Measurements from ENCODE around the gene CDH10.

- TF ChIP-seq CTCF (conservative IDR thresholded peaks at IDR 0.05; ENCODE audit: low read depth in 2 of 2) (no peak), STAT1 (IDR thresholded peaks at IDR 0.05; ENCODE audit: unreplicated experiment) (no peak), EZH2 (IDR thresholded peaks at IDR 0.05; ENCODE audit: low read depth, unreplicated experiment) (no peak), JUNB (IDR thresholded peaks at IDR 0.05; ENCODE audit: unreplicated experiment) (no peak), CREB1 (CRISPR knock-in tag; IDR thresholded peaks at IDR 0.05; ENCODE audit: low read depth) (no peak), POLR2AphosphoS5 (IDR thresholded peaks at IDR 0.05; ENCODE audit: low read depth) (no peak), EZH2phosphoT487 (IDR thresholded peaks at IDR 0.05; ENCODE audit: unreplicated experiment) (no peak), REST (IDR thresholded peaks at IDR 0.05; ENCODE audit: unreplicated experiment) (no peak), ZNF114 (CRISPR knock-in tag; IDR thresholded peaks at IDR 0.05) (no peak)
These were observed 132.4 kb downstream of the CDH10 start for GRCh38 chr5:24512423-24512822.
